ENCODE measurements around the gene HDAC4. TPM values are rescaled to one million over a fixed set of nuclear protein-coding genes. Genes with fewer than 3 reads are reported as not detected.

The HDAC4 gene
- total RNA-seq, 1 donor from 2014 or later = 34.4 TPM

DNA sequence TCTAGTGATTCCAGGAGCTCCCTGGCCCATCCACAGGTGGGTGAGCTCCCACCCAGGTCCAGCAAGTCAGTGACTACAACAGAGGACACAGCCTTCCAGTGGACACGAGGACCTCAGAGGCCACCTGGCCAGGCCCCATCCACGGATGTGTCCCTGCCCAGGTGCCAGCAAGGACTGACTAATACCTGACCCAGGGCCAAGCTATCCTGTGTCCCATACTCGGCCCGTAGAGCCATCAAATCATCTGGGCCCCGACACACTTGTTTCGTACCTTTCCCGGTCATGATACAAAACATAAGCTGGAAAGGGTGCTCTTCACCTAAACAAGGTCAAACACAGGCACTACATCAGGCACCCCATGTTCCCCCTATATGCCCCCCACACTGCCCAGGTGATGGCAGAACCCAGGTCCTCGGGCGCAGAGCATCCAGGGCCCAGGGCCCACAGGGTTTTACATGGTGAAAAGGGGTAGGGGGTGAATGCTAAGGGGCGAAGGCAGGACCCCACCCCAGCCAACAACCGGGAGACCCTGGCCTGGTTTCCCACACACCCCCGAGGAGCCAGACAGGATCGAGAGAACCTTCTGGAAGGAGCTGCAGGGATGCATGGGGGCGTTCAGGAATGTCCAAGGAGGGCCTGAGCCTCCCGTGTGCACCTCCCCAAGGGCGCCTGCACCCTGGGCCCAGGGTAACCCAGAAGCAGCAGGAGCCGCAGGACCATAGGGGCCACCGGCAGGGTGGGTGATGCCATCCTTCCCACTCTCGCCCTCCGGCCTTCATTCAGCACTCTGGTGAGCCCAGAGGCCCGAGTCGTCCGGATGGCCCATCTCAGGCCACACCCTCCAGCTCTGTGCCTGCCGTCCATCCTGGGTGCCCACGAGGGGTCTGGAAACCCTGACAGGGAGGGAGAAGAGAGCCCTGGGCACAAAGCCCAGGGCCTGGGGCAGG, 94.3 kb downstream of the HDAC4 start:
- intact Hi-C loops (cut with DNase I) = loop anchor here (5.0 kb wide), 1 partner anchor 79 kb away; no protein-coding TSS in a partner anchor
- no peak for DNase-seq (ENCODE audit: low spot score)

DNA sequence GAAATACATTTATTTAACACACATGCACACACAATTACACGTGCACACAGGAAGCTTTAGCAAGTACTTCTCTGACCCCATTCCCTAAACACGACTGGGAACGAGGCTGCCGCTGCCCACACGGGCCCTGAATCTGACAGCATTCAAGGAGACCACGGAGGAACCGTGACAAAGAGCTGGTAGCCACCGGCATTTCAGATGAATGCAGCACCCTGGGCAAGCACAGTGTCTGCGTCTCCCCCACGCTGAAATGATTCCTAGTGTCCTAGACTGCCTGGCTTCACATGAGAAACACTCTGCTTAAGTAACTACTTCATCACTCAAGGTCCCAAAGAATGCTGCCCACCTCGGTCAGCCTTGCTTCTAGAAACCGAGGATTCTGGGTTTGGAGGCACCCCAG, 95.0 kb downstream of the HDAC4 start:
- peak; percentile 60 for DNase-seq (ENCODE audit: low spot score)
- intact Hi-C loops (cut with DNase I) = loop anchor here (5.0 kb wide), 1 partner anchor 78 kb away; no protein-coding TSS in a partner anchor

DNA sequence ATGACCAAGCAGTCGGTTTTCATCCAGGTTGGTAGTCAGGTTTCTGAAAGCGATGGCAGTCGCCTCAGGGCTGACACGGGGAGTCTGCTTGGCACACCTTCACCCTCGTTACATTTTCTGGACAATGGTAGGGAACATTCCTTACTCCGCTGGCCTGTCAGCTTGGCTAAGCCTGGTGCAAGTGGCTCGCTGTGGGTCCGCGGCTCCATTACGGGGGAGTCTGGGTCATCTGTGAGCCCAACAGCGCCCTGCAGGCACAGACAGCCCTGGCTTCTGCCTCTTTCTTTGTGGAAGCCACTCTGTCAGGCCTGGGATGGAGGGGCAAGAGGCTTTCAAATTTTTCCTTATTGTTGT, 95.6 kb downstream of the HDAC4 start:
- DNase-seq (ENCODE audit: low spot score) = peak; percentile 74
- intact Hi-C loops (cut with DNase I) = loop anchor here (5.0 kb wide), 1 partner anchor 78 kb away; no protein-coding TSS in a partner anchor

DNA sequence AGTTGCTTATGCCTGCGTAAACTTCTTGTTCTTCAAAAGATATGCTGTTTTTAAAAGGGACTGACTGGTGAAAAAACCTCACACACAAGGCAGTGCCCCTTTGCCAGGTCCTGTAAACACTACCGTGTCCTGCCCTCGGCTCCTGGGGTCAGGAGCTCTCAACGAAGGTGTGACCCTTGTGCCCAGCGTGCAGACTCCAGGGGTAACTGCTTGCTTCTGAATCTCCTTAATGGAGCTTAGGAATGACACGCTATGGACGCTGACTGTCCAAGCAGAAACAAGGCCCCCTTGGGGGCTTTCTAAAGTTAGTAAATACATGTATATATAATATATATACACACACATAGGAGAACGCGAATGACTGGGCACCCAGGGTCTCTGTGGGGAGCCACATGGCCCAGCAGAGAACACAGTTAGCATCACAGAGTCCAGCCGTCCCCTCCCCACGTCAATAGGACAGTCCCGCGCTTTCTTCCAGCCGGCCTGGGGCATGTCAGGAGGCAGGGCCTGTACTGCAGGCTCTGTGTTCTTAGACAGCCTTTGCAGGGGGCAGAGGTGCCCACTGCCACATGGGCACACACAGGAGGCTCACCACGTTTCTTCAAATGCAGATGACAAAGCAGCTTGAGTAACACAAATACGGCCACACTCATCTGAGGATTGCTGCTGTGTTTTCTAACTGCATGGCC, 96.1 kb downstream of the HDAC4 start:
- peak; percentile 65 for DNase-seq (ENCODE audit: low spot score)
- intact Hi-C loops (cut with DNase I) = loop anchor here (5.0 kb wide), 1 partner anchor 77 kb away; no protein-coding TSS in a partner anchor

DNA sequence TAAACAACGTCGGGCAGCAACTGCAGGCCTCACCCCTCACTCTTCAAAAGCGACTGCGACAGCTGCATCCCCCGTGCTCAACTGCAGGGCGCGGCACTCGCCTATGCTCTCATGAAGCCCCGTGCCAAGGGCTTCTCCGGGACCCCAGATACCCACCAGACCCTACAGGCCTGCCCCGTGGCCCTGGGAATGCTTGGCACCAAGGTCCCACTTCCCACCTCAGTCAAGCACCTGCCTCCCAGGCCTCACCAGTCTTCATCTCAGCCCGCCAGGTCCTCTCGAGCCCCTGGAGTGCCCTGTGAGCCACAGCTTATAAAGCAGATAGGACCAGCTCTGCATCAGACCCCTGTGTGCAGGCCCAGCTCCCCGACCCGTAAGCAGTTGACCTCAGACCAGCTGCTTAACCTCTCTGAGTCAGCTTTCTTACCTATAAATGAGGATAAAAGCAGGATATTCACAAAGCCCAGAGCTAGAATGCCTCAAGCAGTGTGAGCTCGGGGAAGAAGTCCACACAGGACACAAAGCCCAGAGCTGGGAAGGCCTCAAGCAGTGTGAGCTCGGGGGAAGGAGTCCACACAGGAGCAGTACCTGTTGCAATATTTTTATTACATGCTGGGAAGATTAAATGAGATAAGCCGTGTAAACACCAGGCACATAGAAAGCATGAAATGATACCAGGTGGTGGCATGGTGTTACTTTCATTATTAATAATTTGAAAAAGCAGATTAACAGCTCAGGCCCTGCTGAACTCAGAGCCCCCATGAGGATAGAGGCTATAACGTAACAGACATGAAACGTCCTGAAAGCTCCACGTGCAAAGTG, 96.9 kb downstream of the HDAC4 start:
- intact Hi-C loops (cut with DNase I) = no loop called here
- DNase-seq (ENCODE audit: low spot score) = peak; percentile 74

DNA sequence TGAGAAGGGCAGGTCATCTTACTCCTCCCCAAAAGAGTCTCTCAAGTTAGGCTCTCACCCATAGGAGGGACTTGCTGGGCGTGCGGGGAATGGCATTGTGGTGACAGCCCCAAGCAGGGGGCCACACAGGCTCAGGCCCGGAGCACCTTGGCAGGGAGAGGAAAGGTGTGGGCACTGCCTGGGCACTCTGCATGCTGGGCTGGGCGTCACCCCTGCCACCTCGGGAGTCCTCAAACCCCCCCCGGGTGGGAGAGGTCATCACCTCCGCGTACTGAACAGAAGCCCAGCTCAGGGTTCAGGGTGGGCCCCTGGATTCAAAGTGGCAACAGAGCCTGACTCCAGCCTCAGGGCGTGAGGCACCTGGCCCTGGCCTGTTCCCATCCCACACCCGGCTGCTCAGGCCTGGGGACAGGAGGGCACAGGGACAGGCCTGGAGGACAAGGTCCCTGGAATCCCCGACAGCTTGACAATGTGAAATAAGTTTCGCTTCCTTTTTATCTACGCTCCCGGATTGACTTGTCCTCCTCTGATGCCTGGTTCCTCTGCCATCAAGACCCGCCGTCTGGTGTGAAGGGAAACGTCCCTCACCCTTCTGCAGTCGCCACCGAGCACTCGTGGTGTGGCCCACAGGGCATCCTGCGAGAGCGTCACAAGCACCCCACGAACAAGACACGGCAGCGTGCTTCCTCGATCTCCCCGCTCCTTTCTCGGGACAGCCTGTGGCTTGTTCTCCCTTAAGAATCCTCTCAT, 97.8 kb downstream of the HDAC4 start:
- intact Hi-C loops (cut with DNase I) = no loop called here
- peak; percentile 66 for DNase-seq (ENCODE audit: low spot score)

DNA sequence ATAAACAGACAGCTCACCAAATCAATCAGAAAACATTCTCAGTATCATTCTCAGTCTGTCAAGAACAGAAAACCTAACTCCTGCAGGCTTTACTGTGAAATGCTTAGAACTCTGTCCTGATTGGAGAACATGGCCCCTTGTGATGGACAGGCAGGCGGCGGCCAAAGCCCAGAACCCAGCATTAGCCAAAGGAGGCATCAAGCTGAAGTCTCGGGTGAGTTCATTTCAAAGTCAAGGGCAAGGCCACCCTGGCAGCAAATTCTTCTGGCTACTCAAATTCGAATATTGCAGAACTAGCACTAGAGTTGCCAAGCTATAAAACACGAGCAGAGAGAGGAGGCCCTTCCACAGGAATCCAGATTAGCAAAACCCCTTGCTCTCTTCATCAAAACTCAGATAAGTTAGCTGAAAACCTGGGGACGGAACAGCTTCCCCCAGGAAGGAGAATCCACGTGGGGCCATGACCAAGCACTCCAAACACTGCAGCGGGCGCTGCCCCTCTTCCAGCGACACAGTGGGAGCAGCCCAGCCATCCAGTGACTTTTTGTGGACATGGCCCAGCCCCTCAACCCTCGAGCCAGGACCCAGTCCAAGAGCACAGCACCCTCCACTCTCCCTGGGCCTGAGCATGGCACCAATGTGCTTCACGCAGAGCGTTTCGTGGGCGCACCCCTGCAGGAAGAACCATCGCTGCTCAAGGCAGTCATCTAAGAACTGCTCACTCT, 98.6 kb downstream of the HDAC4 start:
- intact Hi-C loops (cut with DNase I) = no loop called here
- peak; percentile 66 for DNase-seq (ENCODE audit: low spot score)

DNA sequence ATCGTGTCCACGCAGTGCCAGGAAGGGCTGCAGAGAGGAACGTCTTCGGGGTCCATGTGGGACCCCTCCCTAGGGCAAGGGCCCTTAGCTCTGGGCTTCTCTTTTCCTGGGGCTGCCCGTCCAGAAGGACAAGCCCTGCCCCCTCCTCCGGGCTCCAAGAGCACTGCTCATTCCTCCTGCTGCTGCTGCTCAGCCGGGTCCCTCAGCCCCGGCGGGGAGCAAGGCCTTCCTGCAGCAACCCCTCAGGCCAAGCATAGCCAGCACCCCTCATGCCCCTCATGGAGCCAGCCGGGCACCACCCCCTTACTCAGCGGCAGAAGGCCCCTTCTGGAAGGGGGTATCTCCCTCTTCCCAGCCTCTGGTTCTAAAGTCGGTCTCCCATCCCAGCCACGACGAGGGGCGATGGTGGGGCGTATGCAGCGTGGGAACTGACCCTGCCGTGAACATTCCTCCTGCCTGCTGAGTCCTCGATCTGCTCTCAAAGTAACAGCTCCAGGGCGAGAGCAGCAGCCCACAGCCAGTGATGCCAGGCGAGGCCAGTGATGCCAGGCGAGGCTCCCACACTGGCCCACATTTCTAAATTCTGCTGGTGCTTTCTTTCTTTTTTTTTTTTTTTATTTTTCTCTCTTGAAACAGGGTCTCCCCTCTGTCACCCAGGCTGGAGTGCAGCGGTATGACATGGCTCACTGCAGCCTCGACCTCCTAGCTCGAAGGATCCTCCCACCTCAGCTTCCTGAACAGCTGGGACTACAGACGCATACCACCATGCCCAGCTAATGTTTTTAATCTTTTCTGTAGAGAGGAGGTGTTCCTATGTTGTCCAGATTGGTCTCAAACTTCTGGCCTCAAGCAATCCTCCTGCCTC, 99.7 kb downstream of the HDAC4 start:
- intact Hi-C loops (cut with DNase I) = no loop called here
- DNase-seq (ENCODE audit: low spot score) = peak; percentile 69

DNA sequence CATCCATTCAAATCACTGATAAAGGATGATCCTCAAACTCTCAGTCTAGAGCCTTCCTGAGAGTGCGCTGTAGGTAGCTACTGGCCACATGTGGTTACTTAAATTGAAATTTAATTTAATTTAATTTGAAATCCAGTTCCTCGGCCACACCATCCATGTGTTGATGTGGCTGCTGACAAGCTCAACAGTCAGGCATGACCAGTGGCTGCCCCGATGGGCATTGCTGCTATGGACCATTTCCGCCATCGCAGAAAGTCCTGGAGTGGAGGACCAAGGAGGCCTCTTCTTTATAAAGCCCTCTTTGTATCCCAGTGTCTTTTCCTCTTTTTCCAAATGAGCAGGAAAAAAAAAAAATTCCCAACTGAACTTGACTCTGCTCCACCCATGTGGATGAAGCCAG, 100.6 kb downstream of the HDAC4 start:
- intact Hi-C loops (cut with DNase I) = no loop called here
- DNase-seq (ENCODE audit: low spot score) = peak; percentile 43

DNA sequence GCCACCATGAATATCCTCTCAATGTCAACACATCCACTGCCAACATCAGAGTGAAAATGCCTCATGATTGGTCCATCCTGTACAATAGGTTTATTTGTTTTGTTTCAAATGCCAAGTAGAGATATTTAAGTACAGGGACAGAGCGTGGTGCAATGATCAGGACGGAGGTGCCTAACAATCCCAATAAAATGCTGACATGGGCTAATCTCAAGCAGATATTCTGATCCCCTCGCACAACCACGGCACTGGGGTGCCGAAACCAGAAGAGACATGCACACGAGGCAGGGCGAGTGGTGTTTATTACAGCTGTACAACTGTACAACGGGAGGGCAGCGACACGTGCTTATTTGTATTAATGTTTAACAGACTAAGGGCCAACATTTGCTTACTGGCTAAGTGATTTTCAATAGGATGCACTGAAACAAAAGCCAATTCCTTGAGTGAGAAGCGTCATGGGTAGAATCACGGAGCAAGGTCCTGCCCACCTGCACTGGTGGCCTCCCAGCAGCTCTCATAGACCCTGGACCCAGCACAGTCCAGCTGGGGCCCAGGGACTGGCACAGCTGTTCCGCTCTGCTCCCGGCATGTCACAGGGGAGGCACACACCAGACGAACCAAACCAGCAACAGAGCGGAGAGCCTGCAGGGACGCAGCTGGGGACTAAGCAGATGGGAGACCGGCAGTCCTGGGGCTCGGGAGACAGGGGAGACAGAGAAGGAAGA, 101.4 kb downstream of the HDAC4 start:
- intact Hi-C loops (cut with DNase I) = no loop called here
- peak; percentile 60 for DNase-seq (ENCODE audit: low spot score)

DNA sequence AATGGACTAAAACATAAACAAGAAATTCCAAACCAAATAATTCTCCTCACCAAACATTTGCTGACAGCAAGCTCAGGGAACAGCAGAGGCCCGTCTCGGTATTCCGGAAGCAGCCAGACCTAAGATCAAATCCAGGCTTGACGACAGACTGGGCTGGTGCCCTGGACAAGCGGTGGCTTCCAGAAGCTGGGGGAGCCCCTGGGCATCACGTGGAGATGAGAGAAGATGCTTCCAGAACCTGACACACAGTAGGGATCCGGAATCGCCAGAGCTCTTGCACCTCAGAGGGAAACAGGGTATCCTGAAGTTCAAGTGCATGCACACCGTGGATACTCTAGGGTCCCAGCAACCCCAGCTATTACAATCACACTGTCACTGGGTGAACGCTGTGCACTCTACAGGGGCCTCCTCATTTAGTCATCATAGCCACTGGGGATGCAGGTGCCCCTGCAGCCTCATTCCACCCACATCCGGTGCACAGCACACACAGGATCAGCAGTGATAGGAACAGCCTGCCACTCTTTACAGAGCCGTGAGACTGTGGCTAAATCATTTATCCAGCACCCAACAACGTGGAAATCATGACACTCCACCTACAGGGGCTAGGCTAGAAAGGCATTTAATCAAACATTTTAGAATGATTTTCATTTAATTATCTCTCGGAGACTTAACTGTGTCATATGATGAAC, 102.6 kb downstream of the HDAC4 start:
- peak; percentile 71 for DNase-seq (ENCODE audit: low spot score)
- intact Hi-C loops (cut with DNase I) = no loop called here

DNA sequence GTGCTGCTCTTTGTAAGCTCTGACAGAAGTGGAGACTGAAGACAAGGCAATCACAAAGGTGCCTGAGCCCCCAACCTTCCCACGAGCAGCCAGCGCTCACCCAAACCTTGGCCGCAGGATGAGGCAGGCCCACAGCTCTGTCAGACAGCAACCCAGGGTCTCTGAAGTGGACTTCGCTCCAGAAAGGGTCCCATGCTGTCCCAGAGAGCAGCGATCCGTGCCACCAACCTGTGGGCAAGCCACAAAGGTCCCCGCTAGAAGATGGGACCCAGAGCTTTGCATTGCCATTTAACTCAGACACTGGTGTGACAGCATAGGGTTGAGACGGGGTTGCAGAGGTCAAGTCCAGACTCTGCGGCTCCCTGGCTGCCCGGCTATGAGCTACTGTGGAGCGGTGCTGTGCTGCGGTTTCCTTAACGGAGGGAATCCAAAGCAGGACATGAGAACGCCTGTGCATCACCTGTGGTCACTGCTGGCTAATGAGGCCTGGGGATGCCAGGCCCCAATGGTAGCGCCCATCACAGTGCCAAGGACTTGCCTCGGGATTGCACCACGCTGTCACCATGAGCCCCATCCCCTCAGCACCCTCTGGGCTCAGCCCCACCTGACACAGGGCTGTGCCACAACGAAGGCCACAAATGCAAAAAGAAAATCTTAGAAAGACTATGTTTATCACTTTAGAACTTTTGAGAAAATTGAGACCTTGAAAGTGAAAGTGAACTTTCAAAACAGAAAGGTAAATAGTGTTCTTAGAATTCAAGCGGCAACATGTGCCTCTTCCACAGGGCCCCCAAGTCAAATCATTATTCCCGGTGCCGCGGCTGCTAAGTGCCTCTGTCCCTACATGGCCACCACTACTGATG, 103.4 kb downstream of the HDAC4 start:
- peak; percentile 49 for DNase-seq (ENCODE audit: low spot score)
- intact Hi-C loops (cut with DNase I) = no loop called here

DNA sequence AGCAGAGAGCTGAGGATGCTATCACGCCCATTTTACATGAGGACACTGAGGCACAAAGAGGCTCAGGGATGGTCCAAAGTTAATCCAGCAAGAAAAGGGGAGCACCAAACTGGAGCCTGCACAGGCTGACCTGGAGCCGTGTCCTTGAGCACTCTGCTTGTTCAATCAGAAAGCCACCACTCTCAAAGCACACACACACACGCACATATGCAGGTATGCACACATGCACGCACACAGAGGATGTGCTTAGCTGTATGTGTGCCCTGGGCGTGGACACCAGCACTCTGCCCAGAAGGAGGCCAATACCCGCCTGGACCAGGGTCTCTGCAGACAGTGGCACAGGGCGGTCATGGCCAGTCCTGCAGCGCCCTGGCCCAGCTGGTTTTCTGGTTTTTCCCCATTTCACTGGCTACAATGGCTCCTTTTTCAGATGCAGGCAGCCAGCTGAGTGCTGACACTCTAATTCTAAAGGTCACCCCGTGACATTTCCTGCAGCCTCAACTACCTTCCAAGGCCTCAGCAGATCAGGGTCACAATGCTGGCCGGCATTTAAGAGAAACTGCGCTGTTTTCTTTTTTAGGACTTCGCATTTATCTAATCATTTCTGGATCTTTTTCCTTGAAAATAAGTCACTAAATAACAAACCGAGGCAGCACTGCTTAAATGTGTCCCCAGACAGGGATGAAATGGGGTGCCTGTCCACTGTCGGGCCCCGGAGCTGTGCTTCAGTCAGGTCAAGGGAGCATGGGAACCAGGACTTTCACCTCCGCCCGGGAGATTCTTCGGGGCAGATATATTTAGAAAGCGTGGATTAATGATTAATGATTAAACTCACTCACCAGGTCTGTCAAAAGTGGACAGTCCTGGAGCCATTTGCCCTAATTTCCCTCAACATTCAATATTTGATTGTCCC, 104.5 kb downstream of the HDAC4 start:
- peak; percentile 58 for DNase-seq (ENCODE audit: low spot score)
- intact Hi-C loops (cut with DNase I) = no loop called here

DNA sequence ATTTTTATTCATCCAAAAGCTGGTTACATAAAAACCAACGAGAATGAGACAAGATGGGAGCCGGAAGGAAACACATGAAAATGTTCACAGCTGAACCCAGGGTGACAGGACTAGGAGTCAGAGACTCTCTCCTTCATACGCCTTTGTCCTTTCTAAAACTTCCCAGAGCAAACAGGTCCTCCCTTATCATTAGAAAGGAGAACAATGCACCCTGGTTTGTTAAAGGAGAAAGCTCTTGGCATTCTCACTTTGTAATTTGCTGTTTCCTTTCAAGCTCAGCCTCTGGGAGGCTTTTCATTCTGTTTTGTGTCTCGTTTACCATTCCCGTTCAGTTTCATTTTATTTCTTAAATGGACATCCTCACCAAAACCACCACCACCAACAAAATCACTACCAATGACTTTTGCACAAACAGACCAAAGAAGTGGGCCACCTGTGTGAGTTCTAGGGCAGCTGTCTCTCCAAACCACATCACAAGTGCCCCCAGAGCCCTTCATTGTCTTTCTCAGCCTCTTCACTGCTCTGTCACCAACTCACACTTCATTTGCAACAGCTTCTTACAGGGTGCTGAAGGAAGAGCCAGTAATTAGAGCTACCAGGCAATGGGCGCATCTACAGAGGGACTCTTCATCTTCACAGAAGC, 105.3 kb downstream of the HDAC4 start:
- intact Hi-C loops (cut with DNase I) = no loop called here

More for the DNA sequence above, 105.3 kb downstream of the HDAC4 start:
- DNase-seq (ENCODE audit: low spot score) = no peak
